Kidney (tissue), 14 donors: ENCODE data around the gene CCL21. TPM values are rescaled to one million over a fixed set of nuclear protein-coding genes. Genes with fewer than 3 reads are reported as not detected.

Source experiments
- DNase-seq, 5 donors: peaks; one replicate each; pipeline ENCODE4 v3.0.0-alpha.2; 2013 to 2020
- FAIRE-seq: peaks from 2 replicates; lab custom pipeline; 2012; peaks lifted over from hg19 to GRCh38; lab: Jason Lieb, UNC
- H3K27ac ChIP-seq, 2 donors: one replicate each; pipeline ENCODE4 v1.7.0; 2013; ENCODE audit warnings: low read depth in 2 of 2, low read length in 2 of 2, inconsistent platforms in 1 of 2
- H3K27me3 ChIP-seq: one replicate; pipeline ENCODE4 v1.7.1; 2013; ENCODE audit warnings: low read length, inconsistent platforms; ENCODE audit not compliant: control insufficient read depth, insufficient read depth
- H3K36me3 ChIP-seq, 3 donors: one replicate each; pipeline versions ENCODE4 v1.7.0 to v1.7.1; 2013; ENCODE audit warnings: low read length in 3 of 3, control low read depth in 1 of 3, inconsistent platforms in 1 of 3; ENCODE audit not compliant: insufficient read depth in 3 of 3, control insufficient read depth in 2 of 3
- H3K4me1 ChIP-seq, 3 donors: one replicate each; pipeline versions ENCODE4 v1.7.0 to v1.7.1; 2013; ENCODE audit warnings: low read length in 3 of 3, inconsistent platforms in 1 of 3, low read depth in 1 of 3; ENCODE audit not compliant: control insufficient read depth in 2 of 3, insufficient read depth in 2 of 3
- H3K4me3 ChIP-seq, 3 donors: one replicate each; pipeline versions ENCODE4 v1.7.0 to v1.8.1; 2013; ENCODE audit warnings: low read length in 3 of 3, control low read depth in 1 of 3, inconsistent platforms in 1 of 3
- H3K9ac ChIP-seq, 3 donors: one replicate each; pipeline versions ENCODE4 v1.7.0 to v1.7.1; 2013; ENCODE audit warnings: low read length in 3 of 3, control low read depth in 1 of 3, inconsistent platforms in 1 of 3
- H3K9me3 ChIP-seq, 3 donors: one replicate each; pipeline versions ENCODE4 v1.7.0 to v1.7.1; 2013; ENCODE audit warnings: low read length in 3 of 3, control low read depth in 1 of 3, inconsistent platforms in 1 of 3; ENCODE audit not compliant: control insufficient read depth in 2 of 3, insufficient read depth in 1 of 3
- intact Hi-C: fragments of 100-400 bp; cut with DNase I; formaldehyde crosslinking; loops from one replicate; pipeline ENCODE4 v1.11.1; 2022
- polyA plus RNA-seq: library from polyadenylated mRNA; stranded (reverse); fragments of 350-450 nt; fragmentation: Illumina TruSeq; extraction: RNeasy Lipid Tissue Mini Kit (QIAGEN cat#74804); gene quantifications from one replicate; pipeline ENCODE4 v1.2.3, GENCODE V29; 2014; ENCODE audit warnings: low read depth, low replicate concordance; ENCODE audit not compliant: insufficient read depth
- total RNA-seq: library from RNA; stranded (reverse); fragmentation: NEBNext Ultra II Directional; extraction: Animal tissue kit (Norgen Biotek cat#: 25700); gene quantifications from one replicate; pipeline ENCODE4 v1.2.1, GENCODE V29; 2021
- TF ChIP-seq, protein P1 (sequence below): IDR thresholded peaks from 3 replicates; pipeline ENCODE4 v1.5.1; 2012; ENCODE audit warnings: mild to moderate bottlenecking, moderate library complexity, borderline replicate concordance; ENCODE audit not compliant: insufficient read depth; ENCODE audit errors: extremely low read depth
- donor health status: control.
- donor health status: control.
- donor health status: control.
- donor health status: control.
- donor health status: control.
- donor health status: DM: yes; HTN: yes; CAD: no.
- donor health status: Normal renal cell carcinoma (clear cell type).

The CCL21 gene
- total and polyA plus RNA-seq, 2 donors from 2014 or later: 42.8 to 92.8 TPM

DNA sequence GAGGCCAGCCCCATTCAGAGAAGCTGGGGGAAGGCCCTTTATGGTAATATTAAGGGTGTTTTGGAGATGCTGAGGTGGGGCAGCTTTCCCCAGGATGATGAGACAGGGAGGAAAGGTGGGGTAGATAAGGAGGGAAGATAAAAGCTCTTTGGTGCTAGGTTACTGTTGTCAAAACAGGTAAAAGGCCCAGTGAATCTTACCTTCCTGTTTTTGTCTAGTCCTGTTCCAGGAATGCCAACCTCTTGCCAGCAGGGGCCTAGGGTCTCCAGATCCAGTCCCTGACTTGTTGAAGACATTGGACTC lies 46.7 kb downstream of the CCL21 start:
- no peaks in the 10 kb centered on the region for H3K27me3 ChIP-seq
- TF ChIP-seq, protein P1, sequence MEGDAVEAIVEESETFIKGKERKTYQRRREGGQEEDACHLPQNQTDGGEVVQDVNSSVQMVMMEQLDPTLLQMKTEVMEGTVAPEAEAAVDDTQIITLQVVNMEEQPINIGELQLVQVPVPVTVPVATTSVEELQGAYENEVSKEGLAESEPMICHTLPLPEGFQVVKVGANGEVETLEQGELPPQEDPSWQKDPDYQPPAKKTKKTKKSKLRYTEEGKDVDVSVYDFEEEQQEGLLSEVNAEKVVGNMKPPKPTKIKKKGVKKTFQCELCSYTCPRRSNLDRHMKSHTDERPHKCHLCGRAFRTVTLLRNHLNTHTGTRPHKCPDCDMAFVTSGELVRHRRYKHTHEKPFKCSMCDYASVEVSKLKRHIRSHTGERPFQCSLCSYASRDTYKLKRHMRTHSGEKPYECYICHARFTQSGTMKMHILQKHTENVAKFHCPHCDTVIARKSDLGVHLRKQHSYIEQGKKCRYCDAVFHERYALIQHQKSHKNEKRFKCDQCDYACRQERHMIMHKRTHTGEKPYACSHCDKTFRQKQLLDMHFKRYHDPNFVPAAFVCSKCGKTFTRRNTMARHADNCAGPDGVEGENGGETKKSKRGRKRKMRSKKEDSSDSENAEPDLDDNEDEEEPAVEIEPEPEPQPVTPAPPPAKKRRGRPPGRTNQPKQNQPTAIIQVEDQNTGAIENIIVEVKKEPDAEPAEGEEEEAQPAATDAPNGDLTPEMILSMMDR: no peak
- DNase-seq (no peak), FAIRE-seq (no peak)
- intact Hi-C loops: no loop called here
- H3K4me1 ChIP-seq: peaks cover 0 to 2% (median 0%) of the 10 kb centered on the region in 3 donors
- no peak overlapping the region for H3K9ac ChIP-seq
- H3K4me3 ChIP-seq: no peak overlapping the region
- H3K27ac ChIP-seq: no peak overlapping the region
- H3K36me3 ChIP-seq: peaks cover 0 to 4% (median 0%) of the 10 kb centered on the region in 3 donors
- H3K9me3 ChIP-seq: no peaks in the 10 kb centered on the region

DNA sequence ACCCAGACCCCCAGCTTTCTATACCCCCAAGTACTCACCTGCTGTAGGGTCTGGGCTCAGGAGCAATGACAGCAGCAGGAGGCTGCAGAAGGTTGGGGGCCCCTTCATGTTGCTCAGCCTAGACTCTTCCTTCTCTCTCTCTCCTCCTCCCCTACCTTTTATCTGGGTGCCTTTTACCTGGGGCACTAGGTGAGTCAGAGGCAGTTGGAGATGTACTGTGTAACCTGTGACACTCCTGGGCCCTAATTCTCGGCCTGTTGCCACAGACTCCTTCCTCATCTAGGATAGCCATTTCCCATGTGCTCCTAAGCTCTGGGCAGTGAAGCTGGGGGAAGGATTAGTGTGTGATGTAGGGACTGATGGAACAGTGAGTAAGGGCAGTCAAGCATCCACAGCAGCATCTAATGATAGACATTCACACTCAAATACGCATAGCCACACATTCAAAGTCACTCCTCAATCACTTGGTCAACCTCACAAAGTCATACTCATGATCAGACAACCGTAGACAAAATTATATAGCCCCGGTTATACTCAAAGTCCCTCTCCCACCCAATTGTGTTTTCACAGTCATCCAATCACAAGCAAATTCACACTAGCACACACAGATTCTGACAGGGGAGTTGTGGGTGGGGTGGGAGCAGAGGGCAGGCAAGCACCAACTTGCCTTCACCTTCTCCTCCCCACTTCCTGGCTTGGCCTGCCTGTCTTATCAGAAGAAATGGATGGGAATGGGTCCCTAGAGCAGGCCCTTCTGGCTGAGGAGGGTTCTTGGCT lies 47.2 kb downstream of the CCL21 start, which contains the start of gene CCL27:
Gene CCL27, minus strand, starts transcription at position 132 of the 777 bp plus-strand sequence. Its CDS starts 24 bp downstream, at position 108.
- FAIRE-seq (no peak), DNase-seq (no peak)
- H3K9me3 ChIP-seq: no peaks in the 10 kb centered on the region
- peaks cover 0 to 4% (median 0%) of the 10 kb centered on the region in 3 donors for H3K36me3 ChIP-seq
- no peaks in the 10 kb centered on the region for H3K27me3 ChIP-seq
- H3K27ac ChIP-seq: no peak within 1 kb of the TSS
- intact Hi-C loops: no loop called here
- no peak within 1 kb of the TSS for H3K9ac ChIP-seq
- H3K4me1 ChIP-seq: peaks cover 0 to 2% (median 0%) of the 10 kb centered on the region in 3 donors
- TF ChIP-seq, protein P1: no peak
- no peak within 1 kb of the TSS for H3K4me3 ChIP-seq

DNA sequence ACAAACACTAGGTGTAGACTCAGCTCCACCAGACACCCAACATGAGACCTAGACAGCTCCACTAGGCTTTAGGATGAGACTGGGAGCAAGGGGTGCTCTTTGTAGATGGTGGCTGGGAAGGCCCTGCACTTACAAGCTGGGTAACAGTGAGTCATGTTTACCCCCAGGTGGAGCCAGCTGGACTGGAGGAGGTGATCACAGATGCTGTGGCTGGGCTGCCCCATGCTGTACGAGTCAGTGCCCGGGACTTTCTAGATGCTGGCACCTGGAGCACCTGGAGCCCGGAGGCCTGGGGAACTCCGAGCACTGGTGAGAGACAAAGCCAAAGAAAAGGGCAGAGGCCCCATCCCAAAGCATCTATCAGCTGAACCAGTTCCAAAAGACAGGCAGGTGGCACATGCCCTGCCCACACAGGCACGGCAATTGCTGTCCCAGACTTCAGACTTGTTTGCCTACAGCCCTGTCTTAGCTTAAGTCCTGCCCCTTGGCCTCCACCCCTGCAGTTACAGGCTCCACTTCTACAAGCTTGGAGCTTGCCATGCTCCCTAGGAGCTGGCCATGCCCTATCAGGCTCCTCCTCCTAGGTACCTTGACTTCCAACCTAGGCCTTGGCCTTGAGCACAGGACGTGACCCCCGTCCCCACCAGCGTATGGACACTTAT lies 50.2 kb downstream of the CCL21 start:
- intact Hi-C loops: no loop called here
- Histone ChIP-seq H3K27me3 (no peaks in the 10 kb centered on the region), H3K27ac (no peak overlapping the region), H3K4me3 (no peak overlapping the region), H3K36me3 (peaks cover 0 to 4% (median 0%) of the 10 kb centered on the region in 3 donors), H3K9me3 (no peaks in the 10 kb centered on the region), H3K4me1 (peaks cover 0 to 2% (median 0%) of the 10 kb centered on the region in 3 donors), H3K9ac (no peak overlapping the region)
- TF ChIP-seq, protein P1: no peak
- DNase-seq (no peak), FAIRE-seq (no peak)

Other genes starting within 250 kb of the CCL21 start
- gene ENHO, start 187.1 kb downstream of the CCL21 start, total RNA-seq: 0.22 TPM
- gene ENHO, start 187.1 kb downstream of the CCL21 start, polyA plus RNA-seq: 2.7 TPM
- gene CNTFR, start 120.4 kb downstream of the CCL21 start, total RNA-seq: 3.7 TPM
- 1.7 TPM for gene CNTFR, start 120.4 kb downstream of the CCL21 start, polyA plus RNA-seq
- gene RPP25L, start 98.0 kb downstream of the CCL21 start, total RNA-seq: 21.9 TPM
- gene RPP25L, start 98.0 kb downstream of the CCL21 start, polyA plus RNA-seq: 73.8 TPM
- 92.0 TPM for gene DCTN3, start 89.6 kb downstream of the CCL21 start, total RNA-seq
- gene DCTN3, start 89.6 kb downstream of the CCL21 start, polyA plus RNA-seq: 175 TPM
- not detected for gene ARID3C, start 81.1 kb downstream of the CCL21 start, total RNA-seq
- not detected for gene ARID3C, start 81.1 kb downstream of the CCL21 start, polyA plus RNA-seq
- gene SIGMAR1, start 72.3 kb downstream of the CCL21 start, total RNA-seq: 40.6 TPM
- gene SIGMAR1, start 72.3 kb downstream of the CCL21 start, polyA plus RNA-seq: 43.3 TPM
- 49.2 TPM for gene GALT, start 63.5 kb downstream of the CCL21 start, total RNA-seq
- 83.7 TPM for gene GALT, start 63.5 kb downstream of the CCL21 start, polyA plus RNA-seq
- 15.2 TPM for gene IL11RA, start 58.0 kb downstream of the CCL21 start, total RNA-seq
- gene IL11RA, start 58.0 kb downstream of the CCL21 start, polyA plus RNA-seq: 17.7 TPM
- not detected for gene CCL27, start 47.5 kb downstream of the CCL21 start, total RNA-seq
- gene CCL27, start 47.5 kb downstream of the CCL21 start, polyA plus RNA-seq: not detected
- 60.8 TPM for gene CCL19, start 18.9 kb downstream of the CCL21 start, total RNA-seq
- 11.4 TPM for gene CCL19, start 18.9 kb downstream of the CCL21 start, polyA plus RNA-seq
- gene PHF24, start 248.1 kb upstream of the CCL21 start, total RNA-seq: 0.98 TPM
- 0.09 TPM for gene PHF24, start 248.1 kb upstream of the CCL21 start, polyA plus RNA-seq